Activated T-cell treated with anti-CD3 and anti-CD28 coated beads for 1 hour (primary cell): ENCODE data around the gene PIWIL4.
"Not testable (repeated sequence)": the region's sequence is repeated elsewhere in the genome, so short reads cannot be mapped to it uniquely, and the experiment has no call there.

Experiments used
- DNase-seq: peaks from one replicate; pipeline ENCODE4 v3.0.0-alpha.2; 2020; ENCODE audit warnings: low read depth

The PIWIL4 gene

DNA sequence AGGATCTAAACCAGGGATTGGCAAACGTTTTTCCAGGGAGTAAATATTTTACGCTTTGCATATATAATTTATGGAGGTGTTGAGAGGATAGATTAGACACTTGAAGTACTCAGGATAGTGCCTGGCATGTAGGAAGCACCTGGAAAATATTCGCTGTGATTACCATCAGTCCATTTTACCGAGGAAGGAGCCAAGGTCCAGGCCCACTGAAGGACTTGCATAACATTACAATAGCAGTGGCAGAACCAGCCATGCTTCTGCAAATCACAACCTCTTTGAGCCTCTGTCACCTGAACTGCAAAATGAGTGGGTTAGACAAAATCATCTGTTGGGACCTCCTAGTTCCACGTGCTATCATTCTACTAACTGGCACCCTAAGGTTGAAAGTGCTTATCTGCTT is 18.0 kb upstream of the PIWIL4 start:
- DNase-seq = no peak

DNA sequence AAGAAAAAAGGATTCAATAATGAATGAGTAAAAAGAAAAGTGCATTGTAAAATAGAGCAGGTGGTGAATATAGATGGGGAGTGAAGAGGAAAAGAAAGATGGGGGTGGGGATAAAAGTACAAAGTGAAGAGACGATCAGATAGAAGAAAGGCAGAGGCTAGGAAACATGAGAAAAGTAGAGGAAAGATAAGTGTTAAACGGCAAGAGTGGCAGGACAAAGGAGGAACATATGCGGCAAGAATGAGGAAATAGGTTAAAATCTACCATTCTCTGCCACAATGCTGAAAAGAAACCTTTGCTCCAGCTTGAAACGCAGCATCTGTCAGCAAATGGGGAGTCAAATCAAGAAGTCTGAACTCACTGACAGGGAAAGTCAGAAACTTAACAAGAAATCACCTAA is 16.7 kb upstream of the PIWIL4 start:
- no peak for DNase-seq

DNA sequence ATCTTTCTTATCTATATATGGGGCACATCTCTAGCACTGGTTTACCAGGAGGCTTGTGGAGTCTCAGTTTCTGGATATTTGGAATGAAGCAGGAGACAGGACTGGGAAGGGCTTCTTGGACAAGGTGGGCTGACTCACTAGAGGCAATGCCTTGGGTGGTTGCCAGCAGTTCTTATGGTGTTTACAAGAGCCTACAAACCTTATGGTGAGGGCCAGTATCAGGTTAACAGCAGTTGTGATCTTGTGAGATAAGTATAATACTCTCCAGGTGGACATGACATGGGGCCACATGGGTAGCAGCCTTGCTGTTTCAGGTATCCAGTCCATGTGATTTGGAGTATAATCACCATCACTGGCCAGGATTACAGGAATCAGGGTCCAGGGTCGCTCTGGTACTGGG is 13.2 kb upstream of the PIWIL4 start:
- DNase-seq = no peak

DNA sequence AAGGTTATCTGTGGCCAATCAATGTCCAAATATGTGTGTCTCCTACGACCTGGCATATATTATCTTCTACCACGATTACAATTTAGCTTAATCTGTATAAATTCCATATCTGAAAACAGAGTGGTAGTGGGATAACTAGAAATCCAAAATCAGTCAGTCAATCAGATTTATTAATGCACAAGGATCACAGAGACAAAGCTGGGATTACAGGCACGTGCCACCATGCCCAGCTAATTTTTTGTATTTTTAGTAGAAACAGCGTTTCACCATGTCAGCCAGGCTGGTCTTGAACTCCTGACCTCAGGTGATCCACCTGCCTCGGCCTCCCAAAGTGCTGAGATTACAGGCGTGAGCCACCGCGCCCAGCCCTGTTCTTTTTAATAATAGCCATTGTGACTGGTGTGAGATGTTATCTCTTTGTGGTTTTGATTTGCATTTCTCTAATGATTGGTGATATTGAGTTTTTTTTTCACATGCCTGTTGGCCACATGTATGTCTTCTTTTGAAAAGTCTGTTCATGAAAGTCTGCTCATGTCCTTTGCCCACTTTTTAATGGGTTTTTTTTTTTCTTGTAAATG is 11.3 kb upstream of the PIWIL4 start:
- not testable (repeated sequence) for DNase-seq

GRCh38 chr11:94557421-94557820 is 9.7 kb upstream of the PIWIL4 start:
- DNase-seq = no peak

DNA sequence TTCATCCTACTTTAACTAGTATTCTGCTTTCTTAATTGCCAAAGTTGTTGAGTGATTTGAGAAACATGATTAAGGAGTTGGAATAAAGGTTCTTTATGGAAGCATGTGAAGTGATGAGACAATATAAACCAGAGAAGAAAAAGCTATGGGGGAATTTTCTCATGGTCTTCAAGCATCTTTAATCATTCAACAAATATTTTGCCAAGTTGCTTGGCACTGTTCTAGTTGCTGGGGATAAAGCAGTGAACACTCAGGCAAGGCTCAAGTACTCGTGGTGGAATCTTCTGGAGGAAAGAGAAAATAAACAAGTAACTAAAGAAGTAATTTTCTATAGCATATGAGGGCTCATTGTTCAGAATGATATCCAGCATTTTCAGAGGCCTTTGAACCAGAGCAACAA is 9.2 kb upstream of the PIWIL4 start:
- no peak for DNase-seq

- DNase-seq = no peak
Observed at GRCh38 chr11:94558468-94558867, 8.7 kb upstream of the PIWIL4 start.

- DNase-seq = no peak
Observed at GRCh38 chr11:94558932-94559331, 8.2 kb upstream of the PIWIL4 start.

DNA sequence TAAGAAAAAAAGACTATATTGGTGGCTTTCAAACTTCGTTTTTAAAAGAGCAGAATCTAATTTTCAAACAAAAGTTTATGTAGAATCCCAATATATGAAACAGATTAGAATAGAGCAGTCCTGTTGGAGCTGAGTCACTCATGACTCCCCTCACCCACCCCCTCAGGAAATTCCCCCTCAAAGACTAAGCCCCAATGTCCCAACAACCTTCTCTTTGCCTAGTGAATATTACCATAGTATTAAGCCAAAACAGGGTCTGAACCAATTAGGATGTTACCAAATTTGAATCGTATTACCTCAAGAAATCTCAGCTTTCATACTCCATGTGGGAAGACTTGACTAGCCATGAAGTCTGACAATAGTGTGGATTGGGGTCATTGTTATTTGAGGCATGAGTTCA is 7.8 kb upstream of the PIWIL4 start:
- DNase-seq = no peak

DNA sequence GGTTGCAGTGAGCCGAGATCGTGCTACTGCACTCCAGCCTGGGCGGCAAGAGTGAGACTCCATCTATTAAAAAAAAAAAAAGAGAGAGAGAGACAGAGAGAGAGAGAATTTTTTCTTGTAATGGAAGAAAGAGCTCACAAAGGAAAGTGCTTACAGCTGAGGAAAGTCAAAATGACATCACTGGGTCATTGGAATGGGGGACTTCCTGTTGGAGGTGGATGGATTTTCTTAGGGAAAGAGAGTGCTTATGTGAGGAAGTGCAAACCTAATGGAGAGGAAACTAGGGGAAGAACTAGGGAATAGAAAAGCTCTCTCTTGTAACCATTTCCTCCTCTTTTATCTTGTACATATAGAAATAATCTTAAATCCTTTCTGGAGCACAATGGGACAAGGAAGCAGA is 6.3 kb upstream of the PIWIL4 start:
- DNase-seq = no peak

- no peak for DNase-seq
Observed at GRCh38 chr11:94563176-94563847, 3.9 kb upstream of the PIWIL4 start.

DNA sequence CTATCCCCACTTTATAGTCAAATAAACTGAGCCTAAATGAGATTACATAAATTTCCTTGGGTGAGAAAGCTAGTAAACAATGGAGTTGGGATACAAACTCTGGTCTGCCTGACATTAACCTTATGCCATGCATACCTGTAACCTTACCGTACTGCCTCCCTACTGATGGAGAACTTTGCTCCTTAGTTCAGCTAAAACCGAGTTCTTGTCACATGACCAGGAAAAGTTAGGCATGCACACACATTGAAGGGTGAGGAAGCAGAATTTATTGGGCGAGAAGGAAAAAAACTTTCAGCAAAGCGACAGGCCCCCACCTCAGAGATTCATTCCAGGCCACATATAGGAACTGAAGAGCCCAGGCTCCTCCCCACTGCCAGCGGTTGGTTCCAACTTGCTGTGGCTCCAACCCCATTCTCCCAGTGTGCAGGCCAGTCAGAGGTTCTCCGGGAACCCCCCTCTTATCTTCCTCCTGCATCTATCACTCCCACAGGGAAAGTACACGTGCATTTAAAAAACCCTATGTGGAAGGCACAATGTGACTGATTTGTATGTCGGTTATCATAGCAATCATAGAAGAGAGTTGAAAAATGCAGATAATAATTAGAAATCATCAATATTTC is 3.2 kb upstream of the PIWIL4 start:
- no peak for DNase-seq

- DNase-seq = no peak
Observed at GRCh38 chr11:94568200-94568599, 1.0 kb downstream of the PIWIL4 start.

DNA sequence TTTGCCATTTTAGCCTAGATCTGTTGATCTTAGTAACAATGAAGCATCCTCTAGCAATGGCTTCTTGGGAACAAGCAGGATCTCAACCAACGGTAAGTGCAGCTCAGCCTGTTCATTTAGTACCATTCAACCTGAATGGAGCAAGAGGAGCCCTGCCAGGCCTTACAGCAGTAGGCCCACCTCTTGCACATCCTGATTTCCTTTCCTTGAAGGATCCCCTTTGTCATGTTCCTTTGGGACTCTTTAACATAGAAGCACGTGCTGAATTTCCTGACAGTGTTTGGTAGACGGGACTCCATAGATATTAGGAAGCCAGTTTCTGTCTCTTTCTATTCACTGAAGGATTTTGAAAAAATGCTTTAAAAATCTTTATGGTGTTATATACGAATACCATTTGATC is 1.5 kb downstream of the PIWIL4 start:
- no peak for DNase-seq

DNA sequence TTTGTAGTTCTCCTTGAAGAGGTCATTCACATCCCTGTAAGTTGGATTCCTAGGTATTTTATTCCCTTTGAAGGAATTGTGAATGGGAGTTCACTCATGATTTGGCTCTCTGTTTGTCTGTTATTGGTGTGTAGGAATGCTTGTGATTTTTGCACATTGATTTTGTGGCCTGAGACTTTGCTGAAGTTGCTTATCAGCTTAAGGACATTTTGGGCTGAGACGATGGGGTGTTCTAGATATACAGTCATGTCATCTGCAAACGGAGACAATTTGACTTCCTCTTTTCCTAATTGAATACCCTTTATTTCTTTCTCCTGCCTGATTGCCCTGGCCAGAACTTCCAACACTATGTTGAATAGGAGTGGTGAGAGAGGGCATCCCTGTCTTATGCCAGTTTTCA is 5.8 kb downstream of the PIWIL4 start:
- not testable (repeated sequence) for DNase-seq

DNA sequence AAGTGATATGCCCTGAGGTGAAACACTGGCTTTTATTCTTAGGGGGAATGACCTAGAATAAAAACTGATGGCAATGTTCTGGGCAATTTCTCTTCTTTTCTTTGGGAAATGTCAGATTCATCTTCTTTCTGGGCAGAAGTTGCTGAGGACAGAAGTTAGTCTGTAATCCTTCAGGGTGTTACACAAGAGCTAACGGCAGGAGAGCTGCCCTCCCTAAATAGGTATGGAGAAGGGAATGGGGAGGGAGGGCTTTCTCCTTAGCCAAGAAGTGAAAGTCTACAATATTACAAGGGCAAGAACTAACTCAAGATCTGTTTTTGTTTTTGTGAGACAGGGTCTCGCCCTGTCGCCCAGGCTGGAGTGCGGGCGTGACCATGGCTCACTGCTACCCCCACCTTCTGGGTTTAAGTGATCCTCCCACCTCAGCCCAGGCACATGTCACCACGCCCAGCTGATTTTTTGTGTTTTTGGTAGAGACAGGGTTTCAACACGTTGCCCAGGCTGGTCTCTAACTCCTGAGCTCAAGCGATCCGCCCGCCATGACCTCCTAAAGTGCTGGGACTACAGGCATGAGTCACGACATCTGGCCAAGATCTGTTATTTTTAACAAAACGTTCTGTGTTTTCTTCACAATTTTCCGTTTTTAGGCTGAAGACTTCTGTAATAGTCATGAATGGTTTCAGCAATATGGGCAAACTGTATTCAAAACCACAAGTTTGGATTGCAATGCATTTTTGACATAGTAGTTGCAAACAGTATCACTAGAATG is 7.2 kb downstream of the PIWIL4 start:
- DNase-seq = no peak

DNA sequence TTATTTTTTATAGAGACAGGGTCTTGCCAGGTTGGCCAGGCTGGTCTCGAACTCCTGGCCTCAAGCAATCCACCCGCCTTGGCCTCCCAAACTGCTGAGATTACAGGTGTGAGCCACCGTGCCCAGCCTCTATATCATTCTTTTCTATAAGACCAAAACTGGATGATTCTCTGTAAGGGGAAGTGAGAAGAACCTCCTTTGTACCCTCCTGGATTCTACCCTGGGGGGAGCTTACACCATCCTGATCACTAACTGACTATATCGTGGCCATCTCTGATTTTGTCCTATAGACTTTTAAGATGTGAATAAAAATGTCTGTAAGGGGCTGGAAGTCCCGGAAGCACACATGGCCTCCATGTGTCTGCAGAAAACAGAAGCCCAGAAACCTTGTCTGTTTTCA is 9.1 kb downstream of the PIWIL4 start:
- no peak for DNase-seq

DNA sequence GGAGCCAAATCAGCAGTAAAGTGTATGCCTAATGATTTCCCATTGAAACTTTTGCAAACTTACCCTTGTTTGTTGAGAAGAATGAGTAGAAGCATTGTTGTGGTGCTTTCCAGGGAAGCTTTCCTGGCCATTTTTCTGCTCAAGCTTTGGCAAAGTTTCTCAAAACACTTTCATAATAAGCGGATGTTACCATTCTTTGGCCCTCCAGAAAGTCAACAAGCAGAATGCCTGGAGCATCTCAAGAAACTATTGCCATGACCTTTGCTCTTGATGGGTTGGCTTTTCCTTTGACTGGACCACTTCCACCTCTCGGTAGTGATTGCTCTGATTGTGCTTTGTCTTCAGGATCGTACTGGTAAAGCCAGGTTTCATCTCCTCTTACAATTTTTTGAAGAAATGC is 10.7 kb downstream of the PIWIL4 start:
- DNase-seq = no peak

DNA sequence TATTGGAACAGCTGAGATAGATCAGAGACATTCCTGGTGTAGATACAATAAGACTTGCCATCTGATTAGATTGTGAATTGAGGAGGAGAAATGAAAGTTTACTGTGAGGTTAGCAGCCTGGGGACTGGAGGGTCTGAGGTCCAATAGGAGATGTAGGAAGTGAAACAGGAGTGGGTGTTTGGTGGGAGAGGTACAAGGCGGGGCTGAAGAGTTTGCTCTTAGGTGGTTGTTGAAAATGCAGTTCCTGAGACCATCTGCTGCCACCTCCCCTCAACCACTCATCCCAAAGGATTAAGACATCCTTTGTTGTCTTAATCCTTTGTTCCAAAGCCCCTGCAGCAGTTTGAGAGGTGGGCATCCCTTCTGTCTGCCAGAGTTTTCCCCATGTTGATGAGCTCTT is 14.8 kb downstream of the PIWIL4 start:
- no peak for DNase-seq

- DNase-seq = no peak
Observed at GRCh38 chr11:94583213-94583865, 16.2 kb downstream of the PIWIL4 start.

GRCh38 chr11:94583866-94584500 is 16.8 kb downstream of the PIWIL4 start:
- DNase-seq = no peak

DNA sequence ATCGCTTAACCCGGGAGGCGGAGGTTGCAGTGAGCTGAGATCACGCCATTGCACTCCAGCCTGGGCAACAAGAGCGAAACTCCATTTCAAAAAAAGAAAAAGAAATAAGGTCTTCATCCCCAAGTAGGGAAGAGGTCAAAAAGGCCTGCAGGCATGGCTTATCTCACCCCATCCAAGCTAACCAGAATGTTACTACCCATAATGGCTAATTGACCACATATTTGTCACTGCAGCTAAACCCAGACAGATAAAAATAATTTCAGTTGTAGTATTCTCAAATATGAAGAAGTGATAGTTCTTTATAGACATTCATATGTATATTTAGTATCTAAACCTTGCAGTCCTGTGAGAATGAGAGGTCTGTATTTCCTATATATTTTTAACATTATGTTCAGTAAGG is 17.8 kb downstream of the PIWIL4 start:
- no peak for DNase-seq
